AG04450 (cell line): ENCODE measurements around the gene CYFIP1. TPM values are rescaled to one million over a fixed set of nuclear protein-coding genes. Genes with fewer than 3 reads are reported as not detected.
"Not testable (repeated sequence)": the region's sequence is repeated elsewhere in the genome, so short reads cannot be mapped to it uniquely, and the experiment has no call there.

Experiments
- CTCF ChIA-PET: fragments of 300-600, 350-600 bp; formaldehyde crosslinking; extraction: SDS; loops from one replicate; lab custom pipeline; 2022; ENCODE audit warnings: antibody characterized with exemption, inconsistent platforms; lab: Charles Lee
- POLR2A ChIA-PET: fragments of 350-600 bp; formaldehyde crosslinking; extraction: SDS; loops from one replicate; lab custom pipeline; 2021; ENCODE audit warnings: antibody characterized with exemption, inconsistent platforms; lab: Yijun Ruan, JAX
- DNase-seq: peaks from one replicate; pipeline ENCODE4 v3.0.0-alpha.2; 2011; ENCODE audit warnings: low read depth, low spot score
- H3K27ac ChIP-seq: one replicate; pipeline ENCODE4 v1.5.1; 2012; ENCODE audit warnings: low read depth, low read length, control low read depth
- H3K27me3 ChIP-seq: one replicate; pipeline ENCODE4 v1.6.0; 2012; ENCODE audit warnings: low read length; ENCODE audit not compliant: control insufficient read depth, insufficient read depth
- H3K4me3 ChIP-seq: 2 replicates; pipeline ENCODE4 v1.5.1; 2011; ENCODE audit warnings: mild to moderate bottlenecking, low read depth, low read length, control low read depth
- H3K9me3 ChIP-seq: 2 replicates; pipeline ENCODE4 v1.5.1; 2012; ENCODE audit warnings: low read length; ENCODE audit not compliant: control insufficient read depth, insufficient read depth
- polyA plus RNA-seq: library from polyadenylated mRNA; depleted of rRNA; stranded (reverse); fragments of >200 nt; gene quantifications from 2 replicates; pipeline ENCODE4 v1.2.3, GENCODE V29; 2011
- TF ChIP-seq, protein P1 (sequence below): IDR thresholded peaks from 2 replicates; pipeline ENCODE4 v1.5.1; 2011; ENCODE audit warnings: low read depth, low read length, control low read depth, inconsistent platforms

CYFIP1 gene
- polyA plus RNA-seq, 1 experiment = 70.9 TPM

DNA sequence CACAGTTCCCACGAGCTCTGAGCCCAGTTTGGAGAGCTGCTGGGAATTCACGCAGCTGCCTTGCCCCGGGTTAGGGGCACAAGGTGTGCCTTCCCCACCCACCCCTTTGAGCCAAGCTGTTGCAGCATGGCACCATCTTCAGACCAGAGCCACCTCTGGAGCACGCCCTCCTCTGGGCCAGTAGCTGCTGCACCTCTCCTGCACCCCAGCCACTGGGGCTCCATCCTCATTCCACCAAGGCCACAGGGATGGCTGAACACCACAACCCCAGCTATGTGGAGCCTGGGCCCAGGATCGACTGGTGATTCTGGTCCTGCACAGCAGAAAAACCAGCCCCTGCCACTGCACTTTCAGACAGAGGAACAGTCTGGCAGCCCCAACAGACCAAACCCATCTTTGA lies 33.5 kb upstream of the CYFIP1 start:
- Histone ChIP-seq H3K4me3 (no peak overlapping the region), H3K27ac (no peak overlapping the region), H3K9me3 (no peaks in the 10 kb centered on the region), H3K27me3 (no peaks in the 10 kb centered on the region)
- TF ChIP-seq, protein P1, sequence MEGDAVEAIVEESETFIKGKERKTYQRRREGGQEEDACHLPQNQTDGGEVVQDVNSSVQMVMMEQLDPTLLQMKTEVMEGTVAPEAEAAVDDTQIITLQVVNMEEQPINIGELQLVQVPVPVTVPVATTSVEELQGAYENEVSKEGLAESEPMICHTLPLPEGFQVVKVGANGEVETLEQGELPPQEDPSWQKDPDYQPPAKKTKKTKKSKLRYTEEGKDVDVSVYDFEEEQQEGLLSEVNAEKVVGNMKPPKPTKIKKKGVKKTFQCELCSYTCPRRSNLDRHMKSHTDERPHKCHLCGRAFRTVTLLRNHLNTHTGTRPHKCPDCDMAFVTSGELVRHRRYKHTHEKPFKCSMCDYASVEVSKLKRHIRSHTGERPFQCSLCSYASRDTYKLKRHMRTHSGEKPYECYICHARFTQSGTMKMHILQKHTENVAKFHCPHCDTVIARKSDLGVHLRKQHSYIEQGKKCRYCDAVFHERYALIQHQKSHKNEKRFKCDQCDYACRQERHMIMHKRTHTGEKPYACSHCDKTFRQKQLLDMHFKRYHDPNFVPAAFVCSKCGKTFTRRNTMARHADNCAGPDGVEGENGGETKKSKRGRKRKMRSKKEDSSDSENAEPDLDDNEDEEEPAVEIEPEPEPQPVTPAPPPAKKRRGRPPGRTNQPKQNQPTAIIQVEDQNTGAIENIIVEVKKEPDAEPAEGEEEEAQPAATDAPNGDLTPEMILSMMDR = no peak
- ChIA-PET CTCF (no interaction called here), POLR2A (no interaction called here)
- no peak for DNase-seq

DNA sequence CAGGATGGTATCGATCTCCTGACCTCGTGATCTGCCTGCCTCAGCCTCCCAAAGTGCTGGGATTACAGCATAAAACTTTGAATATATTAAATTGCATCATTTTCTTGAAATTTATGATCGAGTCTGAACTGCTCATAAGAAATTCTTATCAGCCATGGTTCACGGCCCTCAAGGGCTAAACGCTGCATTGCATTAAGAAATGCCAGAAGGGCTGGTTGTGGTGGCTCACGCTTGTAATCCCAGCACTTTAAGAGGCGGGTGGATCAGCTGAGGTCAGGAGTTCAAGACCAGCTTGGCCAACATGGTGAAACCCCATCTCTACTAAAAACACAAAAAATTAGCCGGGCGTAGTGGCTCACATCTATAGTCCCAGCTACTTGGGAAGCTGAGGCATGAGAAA lies 32.4 kb upstream of the CYFIP1 start:
- H3K4me3 ChIP-seq, DNase-seq, POLR2A ChIA-PET, H3K9me3 ChIP-seq, H3K27me3 ChIP-seq, CTCF ChIA-PET, H3K27ac ChIP-seq: not testable (repeated sequence)

DNA sequence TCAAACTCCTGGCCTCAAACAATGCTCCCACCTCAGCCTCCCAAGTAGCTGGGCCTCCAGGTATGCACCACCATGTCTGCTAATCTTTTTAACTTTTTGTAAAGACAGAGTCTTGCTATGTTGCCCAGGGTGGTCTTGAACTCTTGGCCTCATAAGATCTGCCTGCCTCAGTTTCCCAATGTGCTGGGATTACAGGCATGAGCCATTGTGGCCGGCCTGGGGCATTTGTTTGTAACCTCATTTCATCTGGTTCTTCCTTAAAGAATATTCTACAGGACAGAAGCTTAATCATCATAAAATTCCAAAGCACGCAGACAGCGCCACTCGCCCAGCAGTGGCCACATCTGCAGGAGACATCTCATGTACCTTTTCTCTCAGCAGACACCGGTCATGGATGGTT lies 23.6 kb upstream of the CYFIP1 start:
- DNase-seq = no peak
- ChIA-PET POLR2A (no interaction called here), CTCF (interaction anchor here (0.6 kb wide), 1 partner anchor 32 kb away, joined by 3 read pairs; no protein-coding TSS in a partner anchor)
- H3K27ac ChIP-seq = no peak overlapping the region
- TF ChIP-seq, protein P1 = no peak
- H3K9me3 ChIP-seq = no peaks in the 10 kb centered on the region
- no peaks in the 10 kb centered on the region for H3K27me3 ChIP-seq
- no peak overlapping the region for H3K4me3 ChIP-seq

DNA sequence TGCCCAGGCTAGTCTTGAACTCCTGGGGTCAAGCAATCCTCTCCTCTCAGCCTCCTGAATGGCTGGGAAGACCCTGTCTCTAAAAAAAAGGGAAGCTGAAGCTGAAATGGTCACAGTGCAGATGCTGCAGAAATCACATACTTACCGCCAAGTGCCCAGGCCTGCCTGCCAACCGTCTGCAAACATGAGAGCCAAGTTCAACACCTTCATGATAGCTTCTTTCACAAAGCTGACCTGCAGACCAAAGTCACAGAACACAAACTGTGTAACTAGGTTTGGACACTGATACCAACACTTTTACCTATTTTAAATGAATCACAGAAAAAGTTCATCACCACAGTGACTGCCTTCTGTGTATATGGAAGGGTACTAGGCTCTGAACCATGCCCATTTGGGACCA lies 22.8 kb upstream of the CYFIP1 start:
- ChIA-PET CTCF (no interaction called here), POLR2A (interaction anchor here (0.7 kb wide), 1 partner anchor 139 kb away, joined by 4 read pairs; no protein-coding TSS in a partner anchor)
- Histone ChIP-seq H3K9me3 (no peaks in the 10 kb centered on the region), H3K4me3 (no peak overlapping the region), H3K27me3 (no peaks in the 10 kb centered on the region), H3K27ac (no peak overlapping the region)
- DNase-seq = no peak
- TF ChIP-seq, protein P1 = no peak

DNA sequence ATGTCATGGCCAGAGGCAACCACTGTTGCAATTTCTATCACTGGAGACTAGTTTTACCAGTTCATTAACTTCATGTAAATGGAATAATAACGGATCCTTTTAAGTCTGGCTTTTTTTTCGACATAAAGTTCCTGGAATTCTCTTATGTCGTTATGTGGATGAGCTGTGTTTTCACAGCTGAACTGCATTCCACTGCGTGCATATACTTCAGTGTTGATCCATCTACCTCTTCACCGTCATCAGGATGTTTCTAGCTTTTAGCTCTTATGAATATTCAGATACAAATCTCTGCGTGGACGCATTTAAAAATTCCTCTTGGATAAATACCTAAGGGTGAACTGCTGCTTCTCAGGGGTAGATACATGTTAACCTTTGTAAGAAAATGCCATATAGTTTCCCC lies 15.6 kb upstream of the CYFIP1 start:
- ChIA-PET POLR2A (no interaction called here), CTCF (no interaction called here)
- Histone ChIP-seq H3K4me3 (no peak overlapping the region), H3K27me3 (no peaks in the 10 kb centered on the region), H3K27ac (no peak overlapping the region), H3K9me3 (no peaks in the 10 kb centered on the region)
- TF ChIP-seq, protein P1 = no peak
- DNase-seq = no peak

DNA sequence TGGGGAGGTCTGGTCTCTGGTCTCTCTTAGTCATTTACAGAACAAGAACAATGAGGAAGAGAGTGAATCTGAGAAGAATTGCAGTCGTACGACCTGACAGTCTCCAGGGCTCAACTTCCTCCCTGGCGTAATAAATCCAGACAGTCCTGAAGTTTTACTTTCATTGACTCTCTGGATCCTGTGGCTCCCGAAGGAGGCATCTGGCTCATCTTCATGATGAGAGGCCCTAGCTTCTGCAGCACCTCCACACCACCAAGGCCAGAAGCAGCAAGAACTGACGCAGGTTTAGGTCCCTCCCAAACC lies 11.8 kb upstream of the CYFIP1 start:
- no peak overlapping the region for H3K4me3 ChIP-seq
- no peak overlapping the region for H3K27ac ChIP-seq
- H3K9me3 ChIP-seq = no peaks in the 10 kb centered on the region; the same call in 1 of the 2 replicates
- DNase-seq = no peak
- ChIA-PET POLR2A (no interaction called here), CTCF (no interaction called here)
- TF ChIP-seq, protein P1 = no peak
- H3K27me3 ChIP-seq = no peaks in the 10 kb centered on the region
